ENCODE measurements around the gene SHISA9.

DNA sequence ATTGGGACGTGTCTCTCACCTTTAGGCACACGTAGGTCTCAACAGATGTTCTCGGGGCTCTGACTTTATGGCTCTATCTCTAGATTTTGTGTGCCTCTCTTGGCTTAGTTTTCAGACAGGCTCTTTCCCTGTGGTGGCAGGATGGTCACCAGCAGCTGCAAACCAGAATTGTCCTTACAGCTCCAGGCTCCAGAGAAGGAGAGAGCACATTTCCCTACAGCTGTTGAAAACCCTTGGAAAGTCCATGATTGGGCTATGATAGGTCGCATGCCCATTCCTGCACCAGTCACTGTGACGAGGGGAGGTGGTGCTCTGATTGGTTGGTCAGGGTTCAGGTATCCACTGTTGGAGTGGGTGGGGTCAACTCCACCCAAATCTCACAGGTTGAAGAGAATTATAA, 41.5 kb downstream of the SHISA9 start:
- TF ChIP-seq, protein P1, sequence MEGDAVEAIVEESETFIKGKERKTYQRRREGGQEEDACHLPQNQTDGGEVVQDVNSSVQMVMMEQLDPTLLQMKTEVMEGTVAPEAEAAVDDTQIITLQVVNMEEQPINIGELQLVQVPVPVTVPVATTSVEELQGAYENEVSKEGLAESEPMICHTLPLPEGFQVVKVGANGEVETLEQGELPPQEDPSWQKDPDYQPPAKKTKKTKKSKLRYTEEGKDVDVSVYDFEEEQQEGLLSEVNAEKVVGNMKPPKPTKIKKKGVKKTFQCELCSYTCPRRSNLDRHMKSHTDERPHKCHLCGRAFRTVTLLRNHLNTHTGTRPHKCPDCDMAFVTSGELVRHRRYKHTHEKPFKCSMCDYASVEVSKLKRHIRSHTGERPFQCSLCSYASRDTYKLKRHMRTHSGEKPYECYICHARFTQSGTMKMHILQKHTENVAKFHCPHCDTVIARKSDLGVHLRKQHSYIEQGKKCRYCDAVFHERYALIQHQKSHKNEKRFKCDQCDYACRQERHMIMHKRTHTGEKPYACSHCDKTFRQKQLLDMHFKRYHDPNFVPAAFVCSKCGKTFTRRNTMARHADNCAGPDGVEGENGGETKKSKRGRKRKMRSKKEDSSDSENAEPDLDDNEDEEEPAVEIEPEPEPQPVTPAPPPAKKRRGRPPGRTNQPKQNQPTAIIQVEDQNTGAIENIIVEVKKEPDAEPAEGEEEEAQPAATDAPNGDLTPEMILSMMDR (IDR thresholded peaks at IDR 0.05 in 2 of 3, conservative IDR thresholded peaks at IDR 0.05 in 1 of 3; ENCODE audit: borderline replicate concordance in 1 of 3, insufficient read depth in 1 of 3, low read depth in 2 of 3, low read length in 2 of 3) = no peak
- TF ChIP-seq POLR2AphosphoS5 (IDR thresholded peaks at IDR 0.05; ENCODE audit: low read depth, low read length) (no peak), POLR2A (IDR thresholded peaks at IDR 0.05; ENCODE audit: borderline replicate concordance, extremely low read depth, insufficient read depth, insufficient read length) (no peak), SRF (IDR thresholded peaks at IDR 0.05; ENCODE audit: low read depth) (no peak), ZFX (IDR thresholded peaks at IDR 0.05) (no peak), JUND (IDR thresholded peaks at IDR 0.05) (no peak), ZNF274 (IDR thresholded peaks at IDR 0.05; ENCODE audit: low read depth, low read length) (no peak), CEBPB (IDR thresholded peaks at IDR 0.05; ENCODE audit: low read depth) (no peak)
- TF ChIP-seq, protein P2, sequence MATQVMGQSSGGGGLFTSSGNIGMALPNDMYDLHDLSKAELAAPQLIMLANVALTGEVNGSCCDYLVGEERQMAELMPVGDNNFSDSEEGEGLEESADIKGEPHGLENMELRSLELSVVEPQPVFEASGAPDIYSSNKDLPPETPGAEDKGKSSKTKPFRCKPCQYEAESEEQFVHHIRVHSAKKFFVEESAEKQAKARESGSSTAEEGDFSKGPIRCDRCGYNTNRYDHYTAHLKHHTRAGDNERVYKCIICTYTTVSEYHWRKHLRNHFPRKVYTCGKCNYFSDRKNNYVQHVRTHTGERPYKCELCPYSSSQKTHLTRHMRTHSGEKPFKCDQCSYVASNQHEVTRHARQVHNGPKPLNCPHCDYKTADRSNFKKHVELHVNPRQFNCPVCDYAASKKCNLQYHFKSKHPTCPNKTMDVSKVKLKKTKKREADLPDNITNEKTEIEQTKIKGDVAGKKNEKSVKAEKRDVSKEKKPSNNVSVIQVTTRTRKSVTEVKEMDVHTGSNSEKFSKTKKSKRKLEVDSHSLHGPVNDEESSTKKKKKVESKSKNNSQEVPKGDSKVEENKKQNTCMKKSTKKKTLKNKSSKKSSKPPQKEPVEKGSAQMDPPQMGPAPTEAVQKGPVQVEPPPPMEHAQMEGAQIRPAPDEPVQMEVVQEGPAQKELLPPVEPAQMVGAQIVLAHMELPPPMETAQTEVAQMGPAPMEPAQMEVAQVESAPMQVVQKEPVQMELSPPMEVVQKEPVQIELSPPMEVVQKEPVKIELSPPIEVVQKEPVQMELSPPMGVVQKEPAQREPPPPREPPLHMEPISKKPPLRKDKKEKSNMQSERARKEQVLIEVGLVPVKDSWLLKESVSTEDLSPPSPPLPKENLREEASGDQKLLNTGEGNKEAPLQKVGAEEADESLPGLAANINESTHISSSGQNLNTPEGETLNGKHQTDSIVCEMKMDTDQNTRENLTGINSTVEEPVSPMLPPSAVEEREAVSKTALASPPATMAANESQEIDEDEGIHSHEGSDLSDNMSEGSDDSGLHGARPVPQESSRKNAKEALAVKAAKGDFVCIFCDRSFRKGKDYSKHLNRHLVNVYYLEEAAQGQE (IDR thresholded peaks at IDR 0.05; ENCODE audit: low read depth) = no peak
- TF ChIP-seq, protein P3, sequence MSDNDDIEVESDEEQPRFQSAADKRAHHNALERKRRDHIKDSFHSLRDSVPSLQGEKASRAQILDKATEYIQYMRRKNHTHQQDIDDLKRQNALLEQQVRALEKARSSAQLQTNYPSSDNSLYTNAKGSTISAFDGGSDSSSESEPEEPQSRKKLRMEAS (IDR thresholded peaks at IDR 0.05) = no peak
